ENCODE results near the gene ZNF573. TPM values are rescaled to one million over a fixed set of nuclear protein-coding genes. Genes with fewer than 3 reads are reported as not detected.
A peak's percentile ranks its signal among the peaks of the same experiment; 100 is the strongest.

The ZNF573 gene
- total and polyA plus RNA-seq, 2 of the 13 experiments (the other 11 are each of a cell fraction or from before 2014, with no cell fraction given): 3.1 to 9.3 TPM

DNA sequence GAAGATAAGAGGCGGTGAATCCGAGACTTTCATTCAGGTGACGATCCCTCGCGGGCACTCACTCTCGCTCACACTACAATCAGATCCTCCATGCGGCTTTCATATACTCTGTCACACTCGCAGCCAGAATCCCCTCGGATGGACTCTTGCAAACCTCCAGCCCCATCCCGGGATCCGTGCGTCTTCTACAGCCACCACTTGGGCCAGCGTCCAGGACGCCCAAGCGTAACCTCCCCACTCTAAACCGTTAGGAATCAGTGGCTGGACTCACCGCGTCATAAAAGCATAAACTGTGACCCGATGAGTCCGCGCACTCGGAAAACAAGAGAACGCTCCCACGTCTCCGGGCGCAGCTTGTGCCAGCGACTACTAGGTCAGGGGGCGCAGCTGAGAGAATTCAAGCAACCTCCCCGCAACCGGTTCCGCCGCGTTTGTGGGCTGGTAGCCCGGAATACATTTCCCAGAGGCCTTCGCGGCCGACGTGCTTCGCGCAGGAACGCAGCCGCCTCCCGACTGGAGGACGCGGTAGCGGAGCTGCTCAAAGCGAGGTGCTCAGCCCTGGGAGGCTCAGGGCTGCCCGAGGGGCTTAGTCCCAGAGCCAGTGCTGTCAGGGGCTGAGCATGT is 87.4 kb downstream of the ZNF573 start (continued):
- TF ChIP-seq, protein P1, sequence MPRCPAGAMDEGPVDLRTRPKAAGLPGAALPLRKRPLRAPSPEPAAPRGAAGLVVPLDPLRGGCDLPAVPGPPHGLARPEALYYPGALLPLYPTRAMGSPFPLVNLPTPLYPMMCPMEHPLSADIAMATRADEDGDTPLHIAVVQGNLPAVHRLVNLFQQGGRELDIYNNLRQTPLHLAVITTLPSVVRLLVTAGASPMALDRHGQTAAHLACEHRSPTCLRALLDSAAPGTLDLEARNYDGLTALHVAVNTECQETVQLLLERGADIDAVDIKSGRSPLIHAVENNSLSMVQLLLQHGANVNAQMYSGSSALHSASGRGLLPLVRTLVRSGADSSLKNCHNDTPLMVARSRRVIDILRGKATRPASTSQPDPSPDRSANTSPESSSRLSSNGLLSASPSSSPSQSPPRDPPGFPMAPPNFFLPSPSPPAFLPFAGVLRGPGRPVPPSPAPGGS (CRISPR knock-in tag; IDR thresholded peaks at IDR 0.05): no peak
- TF ChIP-seq ZNF232 (CRISPR knock-in tag; IDR thresholded peaks at IDR 0.05; ENCODE audit: borderline replicate concordance) (peak; percentile 71; the same call in 1 of the 2 replicates), HHEX (CRISPR knock-in tag; IDR thresholded peaks at IDR 0.05) (no peak), RCOR2 (CRISPR knock-in tag; IDR thresholded peaks at IDR 0.05) (no peak), DPF2 (CRISPR knock-in tag; IDR thresholded peaks at IDR 0.05; ENCODE audit: borderline replicate concordance, low read depth) (no peak), DDIT3 (CRISPR knock-in tag; IDR thresholded peaks at IDR 0.05) (no peak), ZNF747 (CRISPR knock-in tag; IDR thresholded peaks at IDR 0.05; ENCODE audit: borderline replicate concordance) (no peak; the same call in 1 of the 2 replicates), SKI (IDR thresholded peaks at IDR 0.05; ENCODE audit: partially characterized antibody) (no peak), ZNF841 (CRISPR knock-in tag; IDR thresholded peaks at IDR 0.05; ENCODE audit: borderline replicate concordance) (no peak), ZNF382 (CRISPR knock-in tag; IDR thresholded peaks at IDR 0.05; ENCODE audit: borderline replicate concordance) (no peak), ZHX2 (IDR thresholded peaks at IDR 0.05; ENCODE audit: low read depth) (peak; percentile 51; the same call in 1 of the 2 replicates), ZHX2 (CRISPR knock-in tag; IDR thresholded peaks at IDR 0.05; ENCODE audit: borderline replicate concordance) (no peak)
- TF ChIP-seq, protein P2, sequence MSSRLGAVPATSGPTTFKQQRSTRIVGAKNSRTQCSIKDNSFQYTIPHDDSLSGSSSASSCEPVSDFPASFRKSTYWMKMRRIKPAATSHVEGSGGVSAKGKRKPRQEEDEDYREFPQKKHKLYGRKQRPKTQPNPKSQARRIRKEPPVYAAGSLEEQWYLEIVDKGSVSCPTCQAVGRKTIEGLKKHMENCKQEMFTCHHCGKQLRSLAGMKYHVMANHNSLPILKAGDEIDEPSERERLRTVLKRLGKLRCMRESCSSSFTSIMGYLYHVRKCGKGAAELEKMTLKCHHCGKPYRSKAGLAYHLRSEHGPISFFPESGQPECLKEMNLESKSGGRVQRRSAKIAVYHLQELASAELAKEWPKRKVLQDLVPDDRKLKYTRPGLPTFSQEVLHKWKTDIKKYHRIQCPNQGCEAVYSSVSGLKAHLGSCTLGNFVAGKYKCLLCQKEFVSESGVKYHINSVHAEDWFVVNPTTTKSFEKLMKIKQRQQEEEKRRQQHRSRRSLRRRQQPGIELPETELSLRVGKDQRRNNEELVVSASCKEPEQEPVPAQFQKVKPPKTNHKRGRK (CRISPR knock-in tag; IDR thresholded peaks at IDR 0.05): no peak
- TF ChIP-seq, protein P3, sequence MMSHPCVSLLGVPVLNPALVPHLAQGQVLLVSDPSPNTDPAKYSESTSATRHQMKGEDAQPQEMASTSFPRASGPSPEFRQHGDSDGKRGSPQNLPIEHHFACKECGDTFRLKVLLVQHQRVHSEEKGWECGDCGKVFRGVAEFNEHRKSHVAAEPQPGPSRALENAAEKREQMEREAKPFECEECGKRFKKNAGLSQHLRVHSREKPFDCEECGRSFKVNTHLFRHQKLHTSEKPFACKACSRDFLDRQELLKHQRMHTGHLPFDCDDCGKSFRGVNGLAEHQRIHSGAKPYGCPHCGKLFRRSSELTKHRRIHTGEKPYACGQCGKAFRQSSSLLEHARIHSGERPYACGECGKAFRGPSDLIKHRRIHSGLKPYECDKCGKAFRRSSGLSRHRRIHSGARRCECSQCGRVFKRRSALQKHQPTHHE (CRISPR knock-in tag; IDR thresholded peaks at IDR 0.05; ENCODE audit: borderline replicate concordance): no peak
- TF ChIP-seq, protein P4, sequence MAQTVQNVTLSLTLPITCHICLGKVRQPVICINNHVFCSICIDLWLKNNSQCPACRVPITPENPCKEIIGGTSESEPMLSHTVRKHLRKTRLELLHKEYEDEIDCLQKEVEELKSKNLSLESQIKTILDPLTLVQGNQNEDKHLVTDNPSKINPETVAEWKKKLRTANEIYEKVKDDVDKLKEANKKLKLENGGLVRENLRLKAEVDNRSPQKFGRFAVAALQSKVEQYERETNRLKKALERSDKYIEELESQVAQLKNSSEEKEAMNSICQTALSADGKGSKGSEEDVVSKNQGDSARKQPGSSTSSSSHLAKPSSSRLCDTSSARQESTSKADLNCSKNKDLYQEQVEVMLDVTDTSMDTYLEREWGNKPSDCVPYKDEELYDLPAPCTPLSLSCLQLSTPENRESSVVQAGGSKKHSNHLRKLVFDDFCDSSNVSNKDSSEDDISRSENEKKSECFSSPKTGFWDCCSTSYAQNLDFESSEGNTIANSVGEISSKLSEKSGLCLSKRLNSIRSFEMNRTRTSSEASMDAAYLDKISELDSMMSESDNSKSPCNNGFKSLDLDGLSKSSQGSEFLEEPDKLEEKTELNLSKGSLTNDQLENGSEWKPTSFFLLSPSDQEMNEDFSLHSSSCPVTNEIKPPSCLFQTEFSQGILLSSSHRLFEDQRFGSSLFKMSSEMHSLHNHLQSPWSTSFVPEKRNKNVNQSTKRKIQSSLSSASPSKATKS (CRISPR knock-in tag; IDR thresholded peaks at IDR 0.05): no peak

All from HepG2 (cell line).